ENCODE data around the gene NDUFS7.
"Not testable (repeated sequence)": the region's sequence is repeated elsewhere in the genome, so short reads cannot be mapped to it uniquely, and the experiment has no call there.

Gene NDUFS7

DNA sequence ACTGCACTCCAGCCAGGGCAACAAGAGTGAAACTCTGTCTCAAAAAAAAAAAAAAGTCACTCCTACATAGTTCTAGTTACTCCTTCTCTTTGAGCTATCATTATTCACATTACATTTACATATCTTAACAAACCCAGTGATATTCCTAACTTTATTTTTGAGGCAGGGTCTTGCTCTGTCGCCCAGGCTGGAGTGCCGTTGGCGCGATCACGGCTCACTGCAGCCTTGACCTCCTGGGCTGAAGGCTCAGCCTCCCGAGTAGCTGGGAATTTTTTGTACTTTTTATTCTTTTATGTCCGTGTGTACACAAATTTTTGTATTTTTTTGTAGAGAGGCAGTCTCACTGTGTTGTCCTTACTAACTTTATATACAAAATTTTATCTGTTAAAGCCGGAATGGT lies 53.9 kb downstream of the NDUFS7 start:
- DNase-seq = no peak

DNA sequence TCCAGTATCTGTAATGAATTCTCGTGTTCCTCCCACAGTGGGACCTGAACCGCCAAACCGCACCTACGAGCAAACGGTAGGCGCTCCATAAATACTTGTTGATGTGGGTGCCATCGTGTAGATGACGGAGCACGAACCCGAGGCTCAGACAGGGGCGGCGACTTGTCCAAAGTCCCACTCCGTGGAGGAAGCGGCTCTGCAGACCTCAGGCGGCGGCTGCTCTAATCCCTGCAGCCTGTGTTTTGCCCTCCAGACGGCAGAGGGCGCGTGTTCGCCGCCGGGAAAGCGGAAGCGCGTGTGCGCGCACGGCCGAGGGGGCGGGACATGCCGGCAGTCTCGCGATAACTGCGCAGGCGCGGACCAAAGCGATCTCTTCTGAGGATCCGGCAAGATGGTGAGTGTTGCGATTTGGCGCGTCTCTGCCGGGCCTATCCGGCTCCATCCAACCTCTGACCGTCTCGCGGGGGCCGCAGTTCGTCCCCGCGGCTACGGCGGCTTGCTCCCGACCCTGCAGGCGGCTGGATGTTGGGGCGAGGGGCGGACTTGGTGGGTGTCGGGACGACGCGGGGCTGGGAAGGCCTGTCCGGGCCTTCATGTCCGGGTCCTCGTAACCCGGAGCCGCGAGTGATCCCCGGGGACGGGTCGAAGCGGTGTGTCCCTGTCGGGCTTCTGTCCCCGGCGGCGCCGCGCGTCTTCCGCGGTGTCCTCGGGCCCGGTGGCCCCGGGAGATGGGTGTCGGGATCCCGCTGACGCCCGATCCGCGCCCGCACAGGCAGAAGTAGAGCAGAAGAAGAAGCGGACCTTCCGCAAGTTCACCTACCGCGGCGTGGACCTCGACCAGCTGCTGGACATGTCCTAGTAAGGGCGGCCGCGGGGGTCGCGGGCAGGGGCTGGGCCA lies 54.6 kb downstream of the NDUFS7 start, which contains the start of gene RPS15:
Gene RPS15 (plus strand): TSS at position 362 of the 898 bp plus-strand sequence. CDS start 30 bp downstream, at position 392.
- peak; percentile 92 for DNase-seq

DNA sequence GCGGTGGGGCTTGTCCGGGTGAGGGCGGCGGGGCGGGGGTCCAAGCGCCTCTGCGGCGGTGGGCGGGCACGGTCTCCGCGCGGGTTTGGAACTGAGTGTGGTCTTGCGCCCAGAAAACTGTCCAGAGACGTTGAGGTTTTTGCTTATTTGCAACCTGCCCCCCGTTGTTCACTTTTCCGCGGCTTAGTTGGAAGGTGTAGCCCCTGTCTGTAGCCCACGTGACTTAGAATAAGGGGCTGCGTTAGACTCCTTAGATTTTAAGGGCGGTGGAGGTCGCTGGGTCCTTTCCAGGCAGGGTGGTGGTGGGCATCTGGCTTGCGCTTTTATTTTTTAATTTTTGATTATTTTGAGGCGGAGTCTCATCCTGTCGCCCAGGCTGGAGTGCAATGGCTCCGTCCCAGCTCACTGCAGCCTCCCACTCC lies 55.2 kb downstream of the NDUFS7 start:
- no peak for DNase-seq

DNA sequence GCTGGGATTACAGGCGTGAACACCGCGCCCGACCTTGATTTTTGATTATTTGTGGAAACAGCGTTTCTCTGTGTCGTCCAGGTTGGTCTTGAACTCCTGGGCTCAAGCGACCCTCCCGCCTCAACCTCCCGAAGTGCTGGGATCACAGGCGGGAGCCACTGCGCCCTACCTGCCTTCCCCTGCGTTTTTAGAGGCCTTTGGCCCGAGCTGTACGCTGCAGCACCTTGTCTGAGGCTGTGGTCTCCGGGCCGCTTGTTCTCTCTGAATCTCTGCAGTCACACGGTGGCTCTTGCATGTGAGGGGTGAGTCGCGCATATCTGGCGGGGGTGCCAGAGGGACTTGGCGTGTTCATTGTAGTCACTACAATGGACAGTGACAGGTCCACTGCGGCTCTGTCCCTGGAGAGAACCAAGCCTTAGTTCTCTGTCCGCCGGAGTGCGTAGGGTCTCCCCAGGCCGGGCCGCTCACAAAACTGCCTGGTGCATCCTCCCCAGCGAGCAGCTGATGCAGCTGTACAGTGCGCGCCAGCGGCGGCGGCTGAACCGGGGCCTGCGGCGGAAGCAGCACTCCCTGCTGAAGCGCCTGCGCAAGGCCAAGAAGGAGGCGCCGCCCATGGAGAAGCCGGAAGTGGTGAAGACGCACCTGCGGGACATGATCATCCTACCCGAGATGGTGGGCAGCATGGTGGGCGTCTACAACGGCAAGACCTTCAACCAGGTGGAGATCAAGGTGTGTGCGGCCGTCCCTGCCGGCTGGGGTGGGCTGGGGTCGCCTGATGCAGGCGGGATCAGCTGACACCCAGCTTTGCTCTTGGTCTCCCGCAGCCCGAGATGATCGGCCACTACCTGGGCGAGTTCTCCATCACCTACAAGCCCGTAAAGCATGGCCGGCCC lies 56.1 kb downstream of the NDUFS7 start:
- not testable (repeated sequence) for DNase-seq

DNA sequence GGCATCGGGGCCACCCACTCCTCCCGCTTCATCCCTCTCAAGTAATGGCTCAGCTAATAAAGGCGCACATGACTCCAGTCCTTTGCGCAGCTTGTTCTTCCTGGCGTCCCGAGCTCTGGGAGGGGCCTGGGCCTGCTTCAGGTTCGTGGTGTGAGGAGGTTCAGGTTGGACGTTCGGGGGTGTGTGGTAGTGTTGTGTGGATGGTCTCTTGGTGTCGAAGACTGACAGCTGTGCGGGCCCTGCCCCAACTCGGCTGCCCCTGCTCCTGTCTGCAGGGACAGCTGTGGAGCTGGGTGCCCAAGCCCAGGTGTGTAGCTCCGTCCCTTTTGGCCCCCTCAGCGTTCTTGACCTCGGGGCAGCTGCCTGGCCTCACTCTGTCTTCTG lies 56.7 kb downstream of the NDUFS7 start:
- DNase-seq = no peak

DNA sequence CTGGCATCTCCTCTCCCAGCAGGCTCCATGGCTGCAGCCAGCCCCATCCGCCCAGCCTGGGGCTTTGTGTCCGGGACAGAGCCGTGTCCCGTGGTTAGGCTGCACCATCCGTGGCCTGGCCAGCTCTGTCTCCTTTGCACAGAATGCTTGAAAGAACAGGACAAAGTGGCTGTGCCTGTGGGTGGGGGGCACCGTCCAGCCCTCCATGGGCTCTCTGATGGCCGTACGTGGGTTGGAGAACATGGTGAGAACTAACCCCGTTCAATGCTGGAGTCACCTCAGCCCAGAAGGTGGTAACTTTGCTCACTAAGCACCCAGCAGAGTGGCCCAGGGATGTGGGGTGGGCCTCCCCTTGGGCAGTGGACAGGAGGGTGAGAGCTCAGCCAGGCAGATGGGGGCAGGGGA lies 57.3 kb downstream of the NDUFS7 start:
- no peak for DNase-seq

DNA sequence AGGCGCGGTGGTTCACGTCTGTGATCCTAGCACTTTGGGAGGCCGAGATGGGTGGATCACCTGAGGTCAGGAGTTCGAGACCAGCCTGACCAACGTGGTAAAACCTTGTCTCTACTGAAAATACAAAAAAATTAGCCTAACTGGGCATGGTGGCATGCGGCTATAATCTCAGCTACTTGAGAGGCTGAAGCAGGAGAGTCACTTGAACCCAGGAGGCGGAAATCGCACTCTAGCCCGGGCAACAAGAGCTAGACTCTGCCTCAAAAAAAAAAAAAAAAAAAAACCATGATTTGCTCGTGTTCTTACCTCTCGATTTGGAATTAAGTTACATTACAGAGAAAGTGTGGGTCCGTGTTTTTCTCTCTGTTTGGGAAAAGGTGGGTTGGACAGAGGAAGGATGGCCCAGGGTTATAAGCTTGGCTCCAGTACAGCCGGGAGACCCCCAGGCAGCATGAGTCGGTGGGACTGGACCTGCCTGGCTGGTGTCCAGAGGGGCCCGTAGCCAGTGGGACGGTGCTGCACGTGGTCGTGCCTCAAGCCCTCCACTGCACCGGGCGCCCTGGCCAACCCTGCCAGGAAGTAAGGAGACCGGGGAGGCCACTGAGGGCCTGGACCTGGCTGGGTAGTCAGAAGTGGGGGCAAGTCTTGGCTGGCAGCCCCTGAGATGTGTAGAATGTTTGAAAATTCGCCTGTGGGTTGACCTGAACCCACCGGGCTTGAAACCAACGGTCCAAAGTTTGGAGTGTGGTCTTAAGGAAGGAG lies 58.2 kb downstream of the NDUFS7 start:
- DNase-seq = no peak

Measured in GDM1 (cell line).